OCI-LY7 (cell line): ENCODE results near the gene SPN. TPM values are rescaled to one million over a fixed set of nuclear protein-coding genes. Genes with fewer than 3 reads are reported as not detected.

Experiments used
- BruUV-seq: library from RNA; stranded (reverse); fragments of 400-500 nt; replicated peaks from 2 replicates; lab custom pipeline; 2021; lab: Mats Ljungman, UMichigan
- CTCF ChIA-PET: fragments of 300-600 bp; sonication (Branson Sonifier 250); formaldehyde crosslinking; loops from one replicate; lab custom pipeline; 2022; ENCODE audit warnings: antibody characterized with exemption; ENCODE audit not compliant: unreplicated experiment; lab: Charles Lee
- POLR2A ChIA-PET: fragments of 300-600 bp; sonication (Branson Sonifier 250); formaldehyde crosslinking; loops from one replicate; lab custom pipeline; 2022; ENCODE audit warnings: antibody characterized with exemption; lab: Charles Lee
- DNase-seq: peaks from one replicate; pipeline ENCODE4 v3.0.0-alpha.2; 2015; ENCODE audit warnings: low spot score
- H2AFZ ChIP-seq: fragments of 200-600 bp; sonication (generic), shearing (Covaris generic); 2 replicates; pipeline ENCODE4 v1.6.1; 2014; ENCODE audit warnings: mild to moderate bottlenecking, antibody characterized with exemption, low read length, moderate library complexity
- H3K27ac ChIP-seq: fragments of 200-600 bp; sonication (generic); 2 replicates; pipeline ENCODE4 v1.5.1; 2014; ENCODE audit warnings: mixed run types, low read depth, mild to moderate bottlenecking, moderate library complexity, low read length, inconsistent platforms; ENCODE audit not compliant: poor library complexity, severe bottlenecking
- H3K36me3 ChIP-seq: fragments of 200-600 bp; sonication (generic); 2 replicates; pipeline ENCODE4 v1.6.1; 2014; ENCODE audit warnings: mild to moderate bottlenecking, antibody characterized with exemption, low read length, moderate library complexity, mixed read lengths; ENCODE audit not compliant: insufficient read depth
- H3K4me1 ChIP-seq: fragments of 200-600 bp; sonication (generic); 2 replicates; pipeline ENCODE4 v1.5.1; 2014; ENCODE audit warnings: mild to moderate bottlenecking, low read length; ENCODE audit not compliant: insufficient read depth, poor library complexity, severe bottlenecking
- H3K4me2 ChIP-seq: fragments of 200-600 bp; sonication (generic); 2 replicates; pipeline ENCODE4 v1.6.1; 2014; ENCODE audit warnings: mild to moderate bottlenecking, low read length
- H3K4me3 ChIP-seq: fragments of 200-600 bp; sonication (generic); 2 replicates; pipeline ENCODE4 v1.5.1; 2014; ENCODE audit warnings: mild to moderate bottlenecking, low read depth, low read length; ENCODE audit not compliant: poor library complexity, severe bottlenecking
- H3K79me2 ChIP-seq: fragments of 200-600 bp; sonication (generic); 2 replicates; pipeline ENCODE4 v1.6.1; 2016; ENCODE audit warnings: low read depth, mild to moderate bottlenecking, low read length, moderate library complexity, mixed read lengths; ENCODE audit not compliant: insufficient read depth
- H3K9me2 ChIP-seq: fragments of 200-600 bp; sonication (generic); 2 replicates; pipeline ENCODE4 v1.6.1; 2016; ENCODE audit warnings: mild to moderate bottlenecking, low read length, mixed read lengths; ENCODE audit not compliant: insufficient read depth
- H3K9me3 ChIP-seq: fragments of 200-600 bp; sonication (generic); 2 replicates; pipeline ENCODE4 v1.6.1; 2014; ENCODE audit warnings: mild to moderate bottlenecking, mixed run types, low read length, mixed read lengths
- H4K20me1 ChIP-seq: fragments of 200-600 bp; sonication (generic); 2 replicates; pipeline ENCODE4 v1.6.1; 2014; ENCODE audit warnings: mild to moderate bottlenecking, antibody characterized with exemption, low read length, moderate library complexity, mixed read lengths; ENCODE audit not compliant: insufficient read depth
- CTCF ChIP-seq: fragments of 200-600 bp; sonication (generic); conservative IDR thresholded peaks from 2 replicates; pipeline ENCODE4 v1.5.1; 2014; ENCODE audit warnings: mild to moderate bottlenecking, antibody characterized with exemption, low read length, moderate library complexity, mixed read lengths
- EZH2phosphoT487 ChIP-seq: fragments of 200-600 bp; sonication (generic); IDR thresholded peaks from 2 replicates; pipeline ENCODE4 v1.6.1; 2018; ENCODE audit warnings: low read depth, borderline replicate concordance, mild to moderate bottlenecking, mixed run types, antibody characterized with exemption, low read length, moderate library complexity, mixed read lengths
- intact Hi-C: fragments of 100-400 bp; cut with micrococcal nuclease; formaldehyde crosslinking; loops from one replicate; pipeline ENCODE4 v1.10.0; 2022; ENCODE audit not compliant: unreplicated experiment
- total RNA-seq, 2 experiments: library from RNA; depleted of rRNA in 1 of 2; stranded (reverse); fragments of >200 nt in 1 of 2; shearing (Covaris generic) in 1 of 2; gene quantifications; 2 replicates each; pipeline ENCODE4 v1.2.3, GENCODE V29; 2014 to 2022

The SPN gene
- total RNA-seq, 2 experiments from 2014 or later, result 59.4 to 90.5 TPM

DNA sequence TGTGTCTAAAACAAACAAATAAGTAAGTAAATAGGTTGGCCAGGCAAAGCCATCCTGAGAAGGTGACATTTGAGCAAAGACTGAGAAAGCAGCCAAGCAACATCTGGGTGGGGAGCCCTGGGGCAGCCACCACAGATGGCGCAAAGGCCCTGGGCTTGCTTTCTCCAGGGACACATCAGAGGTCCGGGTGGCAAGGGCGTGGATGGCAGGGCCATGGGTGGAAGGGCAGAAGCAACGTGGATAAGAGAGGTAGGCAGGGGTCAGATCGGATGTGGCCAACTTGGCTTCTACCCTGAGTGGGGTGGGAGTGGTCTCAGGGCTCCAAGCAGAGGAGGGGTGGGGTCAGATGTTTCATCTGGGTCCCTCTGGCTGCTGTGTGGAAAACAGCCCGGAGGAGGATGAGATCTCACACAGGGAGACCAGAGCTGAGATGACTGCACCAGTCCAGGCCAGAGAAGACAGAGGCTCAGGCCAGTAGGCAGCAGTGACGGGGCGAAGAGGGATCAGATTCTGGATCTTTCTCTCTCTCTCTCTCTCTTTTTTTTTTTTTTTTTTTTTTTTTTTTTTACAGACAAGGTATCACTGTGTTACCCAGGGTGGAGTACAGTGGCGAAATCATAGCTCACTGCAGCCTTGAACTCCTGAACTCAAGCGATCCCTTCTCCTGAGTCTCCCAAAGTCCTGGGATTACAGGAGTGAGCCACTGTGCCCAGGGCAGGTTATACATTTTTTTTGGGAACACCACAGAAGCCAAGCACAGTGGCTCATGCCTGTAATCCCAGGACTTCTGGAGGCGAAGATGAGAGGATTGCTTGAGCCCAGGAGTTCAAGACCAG, 6.1 kb upstream of the SPN start:
- ChIA-PET POLR2A (interaction anchor here (0.6 to 1.5 kb wide), 2 partner anchors 8 to 107 kb away, joined by 3 to 7 read pairs; no protein-coding TSS in a partner anchor), CTCF (no interaction called here)
- intact Hi-C loops, result no loop called here
- H3K4me2 ChIP-seq, result no peak overlapping the region
- peak overlapping the region; percentile 18; the same call in 1 of the 2 replicates for H2AFZ ChIP-seq
- no peaks in the 10 kb centered on the region for H3K36me3 ChIP-seq
- peaks cover 19% of the 10 kb centered on the region for H3K4me1 ChIP-seq
- DNase-seq, result no peak
- no TSS peak for BruUV-seq
- H3K4me3 ChIP-seq, result no peak overlapping the region
- H3K27ac ChIP-seq, result no peak overlapping the region
- no peak for TF ChIP-seq CTCF
- no peak for TF ChIP-seq EZH2phosphoT487
- H4K20me1 ChIP-seq, result no peaks in the 10 kb centered on the region
- no peaks in the 10 kb centered on the region for H3K9me2 ChIP-seq
- H3K79me2 ChIP-seq, result no peaks in the 10 kb centered on the region
- H3K9me3 ChIP-seq, result no peaks in the 10 kb centered on the region

GRCh38 chr16:29658705-29659104, 4.3 kb upstream of the SPN start:
- Histone ChIP-seq H2AFZ (no peak overlapping the region), H3K9me3 (no peaks in the 10 kb centered on the region), H3K4me2 (no peak overlapping the region), H3K4me3 (no peak overlapping the region), H3K79me2 (peaks cover 12% of the 10 kb centered on the region; the same call in 1 of the 2 replicates), H3K9me2 (no peaks in the 10 kb centered on the region), H3K4me1 (peaks cover 21% of the 10 kb centered on the region), H4K20me1 (no peaks in the 10 kb centered on the region), H3K27ac (no peak overlapping the region), H3K36me3 (no peaks in the 10 kb centered on the region)
- ChIA-PET CTCF (no interaction called here), POLR2A (interaction anchor here (0.6 to 1.2 kb wide), 2 partner anchors 11 to 18 kb away, joined by 3 to 4 read pairs; no protein-coding TSS in a partner anchor)
- intact Hi-C loops, result no loop called here
- no peak for DNase-seq
- TF ChIP-seq EZH2phosphoT487 (no peak), CTCF (no peak)
- BruUV-seq, result no TSS peak
